PC-3 (cell line): ENCODE data around the gene PDYN.

Experiments used
- EZH2 ChIP-seq: fragments of 300-600 bp; sonication (generic); IDR thresholded peaks from one replicate; pipeline ENCODE4 v1.6.1; 2017; ENCODE audit warnings: antibody characterized with exemption, mild to moderate bottlenecking, low read length; ENCODE audit not compliant: unreplicated experiment
- EZH2phosphoT487 ChIP-seq: fragments of 300-600 bp; sonication (generic); IDR thresholded peaks from 2 replicates; pipeline ENCODE4 v1.6.1; 2018; ENCODE audit warnings: mild to moderate bottlenecking, antibody characterized with exemption, low read length, borderline replicate concordance
- TF ChIP-seq, protein P1 (sequence below): fragments of 300-600 bp; sonication (generic); conservative IDR thresholded peaks from 2 replicates; pipeline ENCODE4 v1.5.1; 2017; ENCODE audit warnings: antibody characterized with exemption, low read depth, mild to moderate bottlenecking, low read length

GRCh38 chr20:2010533-2010932 is 16.7 kb upstream of the PDYN start:
- TF ChIP-seq, protein P1, sequence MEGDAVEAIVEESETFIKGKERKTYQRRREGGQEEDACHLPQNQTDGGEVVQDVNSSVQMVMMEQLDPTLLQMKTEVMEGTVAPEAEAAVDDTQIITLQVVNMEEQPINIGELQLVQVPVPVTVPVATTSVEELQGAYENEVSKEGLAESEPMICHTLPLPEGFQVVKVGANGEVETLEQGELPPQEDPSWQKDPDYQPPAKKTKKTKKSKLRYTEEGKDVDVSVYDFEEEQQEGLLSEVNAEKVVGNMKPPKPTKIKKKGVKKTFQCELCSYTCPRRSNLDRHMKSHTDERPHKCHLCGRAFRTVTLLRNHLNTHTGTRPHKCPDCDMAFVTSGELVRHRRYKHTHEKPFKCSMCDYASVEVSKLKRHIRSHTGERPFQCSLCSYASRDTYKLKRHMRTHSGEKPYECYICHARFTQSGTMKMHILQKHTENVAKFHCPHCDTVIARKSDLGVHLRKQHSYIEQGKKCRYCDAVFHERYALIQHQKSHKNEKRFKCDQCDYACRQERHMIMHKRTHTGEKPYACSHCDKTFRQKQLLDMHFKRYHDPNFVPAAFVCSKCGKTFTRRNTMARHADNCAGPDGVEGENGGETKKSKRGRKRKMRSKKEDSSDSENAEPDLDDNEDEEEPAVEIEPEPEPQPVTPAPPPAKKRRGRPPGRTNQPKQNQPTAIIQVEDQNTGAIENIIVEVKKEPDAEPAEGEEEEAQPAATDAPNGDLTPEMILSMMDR = no peak
- no peak for TF ChIP-seq EZH2phosphoT487
- no peak for TF ChIP-seq EZH2
